Fibroblast of lung (primary cell): ENCODE results near the gene ZSCAN20.

ENCODE experiments used
- CTCF ChIP-seq, 2 donors: IDR thresholded peaks in 1 of 2; conservative IDR thresholded peaks in 1 of 2; 1 replicate in 1 of 2; 2 replicates in 1 of 2; pipeline ENCODE4 v1.5.1; 2011 to 2012; ENCODE audit warnings: low read length in 2 of 2, control low read depth in 1 of 2, inconsistent platforms in 1 of 2, low read depth in 1 of 2, mild to moderate bottlenecking in 1 of 2
- EZH2 ChIP-seq: IDR thresholded peaks from 2 replicates; pipeline ENCODE4 v1.5.1; 2012; ENCODE audit warnings: low read length, control low read depth, mild to moderate bottlenecking; ENCODE audit errors: missing control alignments

- TF ChIP-seq CTCF (conservative IDR thresholded peaks at IDR 0.05 in 1 of 2, IDR thresholded peaks at IDR 0.05 in 1 of 2; ENCODE audit: low read depth in 1 of 2, low read length in 2 of 2): no peak
- TF ChIP-seq EZH2: no peak
These were observed 7.1 kb upstream of the ZSCAN20 start for GRCh38 chr1:33465316-33465715.
